Measurements from ENCODE around the gene DTYMK.

DNA sequence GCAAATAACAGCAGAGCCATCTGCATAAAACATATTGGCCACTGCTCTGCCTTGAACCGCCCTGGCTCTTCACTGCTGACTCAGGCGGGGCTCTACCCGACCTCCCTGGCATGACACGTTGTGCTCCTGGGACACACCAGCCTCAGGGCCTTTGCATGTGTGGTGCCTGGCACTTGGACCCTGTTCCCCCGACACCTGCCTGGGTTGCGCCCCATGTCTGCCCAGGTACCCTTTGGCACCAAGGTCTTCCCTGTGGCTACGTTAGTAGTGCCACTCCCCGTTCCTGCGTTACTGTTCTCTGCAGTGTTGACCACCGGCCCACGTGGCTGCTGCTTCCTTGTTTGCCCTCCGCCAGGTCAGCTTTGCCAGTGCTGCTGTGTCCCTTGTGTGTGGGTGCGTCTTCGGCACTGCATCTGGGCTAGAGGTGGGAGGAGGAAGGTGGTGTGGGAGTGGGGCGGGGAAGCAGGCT lies 28.8 kb downstream of the DTYMK start:
- TF ChIP-seq, protein P1, sequence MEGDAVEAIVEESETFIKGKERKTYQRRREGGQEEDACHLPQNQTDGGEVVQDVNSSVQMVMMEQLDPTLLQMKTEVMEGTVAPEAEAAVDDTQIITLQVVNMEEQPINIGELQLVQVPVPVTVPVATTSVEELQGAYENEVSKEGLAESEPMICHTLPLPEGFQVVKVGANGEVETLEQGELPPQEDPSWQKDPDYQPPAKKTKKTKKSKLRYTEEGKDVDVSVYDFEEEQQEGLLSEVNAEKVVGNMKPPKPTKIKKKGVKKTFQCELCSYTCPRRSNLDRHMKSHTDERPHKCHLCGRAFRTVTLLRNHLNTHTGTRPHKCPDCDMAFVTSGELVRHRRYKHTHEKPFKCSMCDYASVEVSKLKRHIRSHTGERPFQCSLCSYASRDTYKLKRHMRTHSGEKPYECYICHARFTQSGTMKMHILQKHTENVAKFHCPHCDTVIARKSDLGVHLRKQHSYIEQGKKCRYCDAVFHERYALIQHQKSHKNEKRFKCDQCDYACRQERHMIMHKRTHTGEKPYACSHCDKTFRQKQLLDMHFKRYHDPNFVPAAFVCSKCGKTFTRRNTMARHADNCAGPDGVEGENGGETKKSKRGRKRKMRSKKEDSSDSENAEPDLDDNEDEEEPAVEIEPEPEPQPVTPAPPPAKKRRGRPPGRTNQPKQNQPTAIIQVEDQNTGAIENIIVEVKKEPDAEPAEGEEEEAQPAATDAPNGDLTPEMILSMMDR (IDR thresholded peaks at IDR 0.05) = no peak
- no peak for TF ChIP-seq POLR2A (IDR thresholded peaks at IDR 0.05)
